Activated CD8-positive, alpha-beta T cell treated with anti-CD3 and anti-CD28 coated beads for 36 hours (primary cell): ENCODE results near the gene SLC6A19. TPM values are rescaled to one million over a fixed set of nuclear protein-coding genes. Genes with fewer than 3 reads are reported as not detected.
"Not testable (repeated sequence)": the region's sequence is repeated elsewhere in the genome, so short reads cannot be mapped to it uniquely, and the experiment has no call there.

ENCODE experiments used
- ATAC-seq: fragments of 200-7000 bp; cut with Tn5 transposase; one replicate; pipeline ENCODE4 v1.10.0; 2021; ENCODE audit warnings: mild to moderate bottlenecking, moderate library complexity
- CTCF ChIA-PET: fragments of 350-600 bp; sonication (Branson Sonifier 250); formaldehyde crosslinking; loops from one replicate; lab custom pipeline; 2021; ENCODE audit warnings: antibody characterized with exemption; lab: Charles Lee
- POLR2A ChIA-PET: fragments of 350-600 bp; sonication (Branson Sonifier 250); formaldehyde crosslinking; loops from one replicate; lab custom pipeline; 2021; ENCODE audit warnings: antibody characterized with exemption; lab: Charles Lee
- DNase-seq: peaks from one replicate; pipeline ENCODE4 v3.0.0-alpha.2; 2020
- H3K27ac Mint-ChIP-seq: one replicate; pipeline ENCODE4 v1.8.0; 2021; ENCODE audit warnings: mild to moderate bottlenecking, mixed read lengths
- H3K27me3 Mint-ChIP-seq: one replicate; pipeline ENCODE4 v1.8.0; 2021; ENCODE audit warnings: mixed read lengths
- H3K36me3 Mint-ChIP-seq: one replicate; pipeline ENCODE4 v1.8.0; 2021; ENCODE audit warnings: low read depth, mixed read lengths
- H3K4me1 Mint-ChIP-seq: one replicate; pipeline ENCODE4 v1.8.0; 2021; ENCODE audit warnings: low read depth, mixed read lengths
- H3K4me3 Mint-ChIP-seq: one replicate; pipeline ENCODE4 v1.8.0; 2021; ENCODE audit warnings: mild to moderate bottlenecking, moderate library complexity, mixed read lengths
- H3K9me3 Mint-ChIP-seq: one replicate; pipeline ENCODE4 v1.8.0; 2021; ENCODE audit warnings: mixed read lengths
- intact Hi-C: fragments of 100-400 bp; cut with micrococcal nuclease; formaldehyde crosslinking; loops from one replicate; pipeline ENCODE4 v1.10.0; 2022
- total RNA-seq, 2 experiments: library from RNA; stranded (reverse); gene quantifications; one replicate each; pipeline ENCODE4 v1.2.3, GENCODE V29; 2021
- TF ChIP-seq, protein P1 (sequence below): fragments of 200-600 bp; IDR thresholded peaks from one replicate; pipeline ENCODE4 v1.8.0; 2022; ENCODE audit warnings: antibody characterized with exemption, mild to moderate bottlenecking

SLC6A19 gene
- total RNA-seq, 2 experiments from 2014 or later = not detected

GRCh38 chr5:1155191-1156032, 46.0 kb upstream of the SLC6A19 start:
- Mint-ChIP-seq H3K27me3 (peaks cover 33% of the 10 kb centered on the region), H3K4me1 (peaks cover 21% of the 10 kb centered on the region), H3K36me3 (no peaks in the 10 kb centered on the region), H3K9me3 (no peaks in the 10 kb centered on the region), H3K27ac (no peak overlapping the region), H3K4me3 (no peak overlapping the region)
- CTCF ChIA-PET = interaction anchor here (1.0 to 1.9 kb wide), 2 partner anchors 12 to 15 kb away, joined by 3 to 6 read pairs; no protein-coding TSS in a partner anchor
- intact Hi-C loops = no loop called here
- DNase-seq = no peak
- TF ChIP-seq, protein P1, sequence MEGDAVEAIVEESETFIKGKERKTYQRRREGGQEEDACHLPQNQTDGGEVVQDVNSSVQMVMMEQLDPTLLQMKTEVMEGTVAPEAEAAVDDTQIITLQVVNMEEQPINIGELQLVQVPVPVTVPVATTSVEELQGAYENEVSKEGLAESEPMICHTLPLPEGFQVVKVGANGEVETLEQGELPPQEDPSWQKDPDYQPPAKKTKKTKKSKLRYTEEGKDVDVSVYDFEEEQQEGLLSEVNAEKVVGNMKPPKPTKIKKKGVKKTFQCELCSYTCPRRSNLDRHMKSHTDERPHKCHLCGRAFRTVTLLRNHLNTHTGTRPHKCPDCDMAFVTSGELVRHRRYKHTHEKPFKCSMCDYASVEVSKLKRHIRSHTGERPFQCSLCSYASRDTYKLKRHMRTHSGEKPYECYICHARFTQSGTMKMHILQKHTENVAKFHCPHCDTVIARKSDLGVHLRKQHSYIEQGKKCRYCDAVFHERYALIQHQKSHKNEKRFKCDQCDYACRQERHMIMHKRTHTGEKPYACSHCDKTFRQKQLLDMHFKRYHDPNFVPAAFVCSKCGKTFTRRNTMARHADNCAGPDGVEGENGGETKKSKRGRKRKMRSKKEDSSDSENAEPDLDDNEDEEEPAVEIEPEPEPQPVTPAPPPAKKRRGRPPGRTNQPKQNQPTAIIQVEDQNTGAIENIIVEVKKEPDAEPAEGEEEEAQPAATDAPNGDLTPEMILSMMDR = no peak
- ATAC-seq = no peak
- POLR2A ChIA-PET = no interaction called here

- Mint-ChIP-seq H3K36me3 (no peaks in the 10 kb centered on the region), H3K4me1 (peaks cover 21% of the 10 kb centered on the region), H3K9me3 (no peaks in the 10 kb centered on the region), H3K4me3 (no peak overlapping the region), H3K27me3 (peaks cover 33% of the 10 kb centered on the region), H3K27ac (no peak overlapping the region)
- TF ChIP-seq, protein P1 = no peak
- CTCF ChIA-PET = interaction anchor here (0.9 to 1.4 kb wide), 2 partner anchors 11 to 18 kb away, joined by 3 read pairs; no protein-coding TSS in a partner anchor
- intact Hi-C loops = no loop called here
- ATAC-seq = no peak
- no peak for DNase-seq
- POLR2A ChIA-PET = no interaction called here
Measured at GRCh38 chr5:1156033-1156753, 45.2 kb upstream of the SLC6A19 start.

DNA sequence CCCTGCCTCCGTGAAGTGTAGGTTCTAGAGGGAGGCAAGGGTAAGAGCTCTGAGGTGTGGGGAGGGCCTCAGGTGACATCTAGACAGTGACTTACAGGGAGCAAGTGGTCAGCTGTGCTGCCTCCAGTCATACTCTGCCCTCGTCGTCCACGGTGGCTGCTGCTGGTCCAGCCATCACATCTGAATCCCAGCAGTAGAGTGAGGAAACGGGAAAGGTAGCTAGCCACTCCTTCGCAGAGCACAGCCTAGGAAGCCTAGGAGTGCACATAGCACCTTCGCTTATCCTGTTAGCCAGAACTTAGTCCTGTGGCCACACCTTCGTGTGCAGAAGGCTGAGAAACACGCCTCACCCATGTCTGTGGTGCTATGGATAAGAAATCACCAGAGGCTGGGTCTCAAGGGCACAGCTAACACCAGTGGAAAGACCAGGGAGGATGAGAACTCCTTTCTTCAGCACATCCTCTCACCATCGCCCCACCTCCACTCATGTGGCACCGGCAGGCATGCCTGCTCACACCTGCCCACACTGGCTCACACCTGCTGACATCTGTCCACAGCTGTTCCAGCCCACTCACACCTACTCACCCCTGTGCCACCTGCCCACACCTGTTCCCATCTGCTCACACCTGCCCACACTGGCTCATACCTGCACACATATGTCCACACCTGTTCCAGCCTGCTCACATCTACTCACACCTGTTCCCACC, 44.5 kb upstream of the SLC6A19 start:
- ATAC-seq (no peak), DNase-seq (no peak)
- intact Hi-C loops = no loop called here
- POLR2A ChIA-PET = no interaction called here
- no peak overlapping the region for H3K4me3 Mint-ChIP-seq
- peaks cover 21% of the 10 kb centered on the region for H3K4me1 Mint-ChIP-seq
- no peak overlapping the region for H3K27ac Mint-ChIP-seq
- no peaks in the 10 kb centered on the region for H3K9me3 Mint-ChIP-seq
- H3K27me3 Mint-ChIP-seq = peaks cover 33% of the 10 kb centered on the region
- CTCF ChIA-PET = interaction anchor here (0.9 to 1.4 kb wide), 2 partner anchors 11 to 19 kb away, joined by 3 read pairs; no protein-coding TSS in a partner anchor
- TF ChIP-seq, protein P1 = no peak
- no peaks in the 10 kb centered on the region for H3K36me3 Mint-ChIP-seq

GRCh38 chr5:1157461-1157986, 43.9 kb upstream of the SLC6A19 start:
- CTCF ChIA-PET = interaction anchor here (0.9 to 1.4 kb wide), 2 partner anchors 10 to 19 kb away, joined by 3 read pairs; no protein-coding TSS in a partner anchor
- Mint-ChIP-seq H3K27me3 (peaks cover 33% of the 10 kb centered on the region), H3K4me1 (peaks cover 16% of the 10 kb centered on the region)
- intact Hi-C loops, POLR2A ChIA-PET, ATAC-seq, H3K27ac Mint-ChIP-seq, H3K36me3 Mint-ChIP-seq, H3K9me3 Mint-ChIP-seq, H3K4me3 Mint-ChIP-seq, DNase-seq: not testable (repeated sequence)
